ENCODE data around the gene MOB2.

- TF ChIP-seq SIN3A (IDR thresholded peaks at IDR 0.05; ENCODE audit: borderline replicate concordance, insufficient read depth, low read length) (no peak), FOXP2 (optimal IDR thresholded peaks at IDR 0.05; ENCODE audit: borderline replicate concordance, extremely low read depth, extremely low read length, insufficient read depth) (no peak), POLR2AphosphoS5 (IDR thresholded peaks at IDR 0.05; ENCODE audit: low read depth, low read length) (no peak), REST (IDR thresholded peaks at IDR 0.05; ENCODE audit: insufficient read depth in 1 of 2, low read depth in 2 of 2, low read length in 2 of 2) (no peak)
Observed at GRCh38 chr11:1440496-1440895, 46.1 kb downstream of the MOB2 start.

Measured in PFSK-1 (cell line).